IMR-90 (cell line): ENCODE results near the gene STOX2. TPM values are rescaled to one million over a fixed set of nuclear protein-coding genes. Genes with fewer than 3 reads are reported as not detected.

ENCODE experiments used
- ATAC-seq: fragments of 200-7000 bp; cut with Tn5 transposase; 2 replicates; pipeline ENCODE4 v1.9.1; 2020; ENCODE audit warnings: low read depth, mild to moderate bottlenecking, moderate library complexity
- BruUV-seq: library from RNA; stranded (reverse); fragments of 400-500 nt; replicated peaks from 2 replicates; lab custom pipeline; 2021; lab: Mats Ljungman, UMichigan
- CTCF ChIA-PET: fragments of 300-600 bp; formaldehyde crosslinking; extraction: SDS; loops from one replicate; lab custom pipeline; 2021; ENCODE audit warnings: antibody characterized with exemption; lab: Yijun Ruan, JAX
- POLR2A ChIA-PET: fragments of 300-600 bp; sonication (Branson Sonifier 250); formaldehyde crosslinking; loops from one replicate; lab custom pipeline; 2022; ENCODE audit warnings: antibody characterized with exemption; ENCODE audit not compliant: unreplicated experiment; lab: Charles Lee
- DNase-seq: peaks from one replicate; pipeline ENCODE4 v3.0.0; 2013
- H2AFZ ChIP-seq: replicated peaks from 2 replicates; pipeline ENCODE3; 2013; ENCODE audit warnings: low read length, mild to moderate bottlenecking; ENCODE audit not compliant: poor library complexity
- H2AK5ac ChIP-seq: 2 replicates; pipeline ENCODE4 v1.6.1; 2013; ENCODE audit warnings: low read depth, low read length, inconsistent platforms
- H2AK9ac ChIP-seq: replicated peaks from 2 replicates; pipeline ENCODE3; 2013; ENCODE audit warnings: mild to moderate bottlenecking, low read depth, low read length, moderate library complexity; ENCODE audit not compliant: poor library complexity
- H2BK120ac ChIP-seq: 2 replicates; pipeline ENCODE4 v1.6.1; 2013; ENCODE audit warnings: low read depth, low read length, inconsistent platforms
- H2BK15ac ChIP-seq: 3 replicates; pipeline ENCODE4 v1.6.1; 2013; ENCODE audit warnings: low read depth, low read length, inconsistent platforms
- H2BK20ac ChIP-seq: 2 replicates; pipeline ENCODE4 v1.6.1; 2013; ENCODE audit warnings: low read depth, mild to moderate bottlenecking, inconsistent platforms, low read length, moderate library complexity
- H2BK5ac ChIP-seq: 2 replicates; pipeline ENCODE4 v1.6.1; 2013; ENCODE audit warnings: mild to moderate bottlenecking, low read depth, low read length, inconsistent platforms; ENCODE audit not compliant: poor library complexity, severe bottlenecking
- H3K14ac ChIP-seq: replicated peaks from 2 replicates; pipeline ENCODE4 v1.6.1; 2013; ENCODE audit warnings: low read depth, low read length, inconsistent platforms
- H3K18ac ChIP-seq: 2 replicates; pipeline ENCODE4 v1.6.1; 2013; ENCODE audit warnings: low read depth, low read length, control low read depth
- H3K23ac ChIP-seq: 2 replicates; pipeline ENCODE4 v1.6.1; 2013; ENCODE audit warnings: low read depth, low read length, inconsistent platforms
- H3K27ac ChIP-seq: 2 replicates; pipeline ENCODE4 v1.5.1; 2013; ENCODE audit warnings: mild to moderate bottlenecking, control low read depth, low read length; ENCODE audit not compliant: insufficient read depth
- H3K27me3 ChIP-seq: 2 replicates; pipeline ENCODE4 v1.6.1; 2013; ENCODE audit warnings: low read length; ENCODE audit not compliant: control insufficient read depth, insufficient read depth
- H3K36me3 ChIP-seq: 2 replicates; pipeline ENCODE4 v1.6.1; 2013; ENCODE audit warnings: low read length, mixed read lengths; ENCODE audit not compliant: control insufficient read depth, insufficient read depth
- H3K4ac ChIP-seq: 2 replicates; pipeline ENCODE4 v1.6.1; 2013; ENCODE audit warnings: low read depth, low read length, inconsistent platforms
- H3K4me1 ChIP-seq: 2 replicates; pipeline ENCODE4 v1.6.1; 2013; ENCODE audit warnings: low read length, mixed read lengths; ENCODE audit not compliant: control insufficient read depth, insufficient read depth
- H3K4me2 ChIP-seq: 2 replicates; pipeline ENCODE4 v1.6.1; 2013; ENCODE audit warnings: low read depth, mild to moderate bottlenecking, control low read depth, low read length, moderate library complexity
- H3K4me3 ChIP-seq: 2 replicates; pipeline ENCODE4 v1.5.1; 2013; ENCODE audit warnings: low read depth, mild to moderate bottlenecking, control low read depth, low read length, moderate library complexity; ENCODE audit not compliant: insufficient read depth
- H3K56ac ChIP-seq: 2 replicates; pipeline ENCODE4 v1.6.1; 2013; ENCODE audit warnings: low read length, inconsistent platforms; ENCODE audit not compliant: insufficient read depth; ENCODE audit errors: extremely low read depth
- H3K79me1 ChIP-seq, 2 experiments: 2 replicates each; pipeline ENCODE4 v1.6.1; 2013; ENCODE audit warnings: low read length in 2 of 2, inconsistent platforms in 1 of 2, low read depth in 1 of 2
- H3K9ac ChIP-seq: 2 replicates; pipeline ENCODE4 v1.6.1; 2013; ENCODE audit warnings: low read depth, low read length, control low read depth
- H3K9me1 ChIP-seq: 2 replicates; pipeline ENCODE4 v1.6.1; 2013; ENCODE audit warnings: low read length, inconsistent platforms; ENCODE audit not compliant: insufficient read depth
- H3K9me3 ChIP-seq: 2 replicates; pipeline ENCODE4 v1.6.1; 2013; ENCODE audit warnings: low read length; ENCODE audit not compliant: control insufficient read depth, insufficient read depth
- H4K20me1 ChIP-seq: 2 replicates; pipeline ENCODE4 v1.6.1; 2013; ENCODE audit warnings: low read length, inconsistent platforms; ENCODE audit not compliant: insufficient read depth
- H4K5ac ChIP-seq: 2 replicates; pipeline ENCODE4 v1.6.1; 2013; ENCODE audit warnings: mild to moderate bottlenecking, low read depth, low read length, control low read depth
- H4K8ac ChIP-seq, 2 experiments: 2 replicates each; pipeline ENCODE4 v1.6.1; 2013; ENCODE audit warnings: low read depth in 2 of 2, low read length in 2 of 2, control low read depth in 1 of 2, inconsistent platforms in 1 of 2
- H4K91ac ChIP-seq: 2 replicates; pipeline ENCODE4 v1.6.1; 2013; ENCODE audit warnings: low read depth, low read length, inconsistent platforms; ENCODE audit not compliant: insufficient read depth
- CHD1 ChIP-seq: IDR thresholded peaks from 2 replicates; pipeline ENCODE4 v1.6.1; 2012; ENCODE audit warnings: low read depth, low read length, improper control_type of control experiment
- NFE2L2 ChIP-seq: fragments of 150-350 bp; IDR thresholded peaks from 2 replicates; pipeline ENCODE4 v1.6.1; 2016; ENCODE audit warnings: low read depth, mild to moderate bottlenecking, low read length
- RAD21 ChIP-seq: IDR thresholded peaks from 2 replicates; pipeline ENCODE4 v1.6.1; 2012; ENCODE audit warnings: low read length, improper control_type of control experiment
- WGBS, 2 experiments: methylation state at CpG; one replicate each; pipeline versions ENCODE4 v1.1.5 to v1.1.7; 2013; ENCODE audit warnings: missing lambda C conversion rate in 2 of 2; ENCODE audit not compliant: insufficient read length in 1 of 2; ENCODE audit errors: extremely low coverage in 2 of 2; 5-methylcytosine and 5-hydroxymethylcytosine counted together
- dilution Hi-C: fragments of 300-500 bp; cut with HindIII; formaldehyde crosslinking; loops from one replicate; pipeline ENCODE4 v1.14.3; 2018; ENCODE audit warnings: low sequenced_read_pairs; ENCODE audit not compliant: unreplicated experiment
- in situ Hi-C: fragments of 300-500 bp; cut with MboI; formaldehyde crosslinking; loops from 3 replicates; pipeline ENCODE4 v1.14.3; 2019; ENCODE audit warnings: low sequenced_read_pairs, inconsistent platforms, mixed read lengths
- intact Hi-C: fragments of 100-400 bp; cut with micrococcal nuclease; formaldehyde crosslinking; loops from 2 replicates; pipeline ENCODE4 v1.10.0; 2022
- polyA plus RNA-seq, 3 experiments: library from polyadenylated mRNA; depleted of rRNA; stranded (reverse); fragments of >200 nt; gene quantifications; 2 replicates each; pipeline ENCODE4 v1.2.3, GENCODE V29; 2012; ENCODE audit warnings: low replicate concordance in 1 of 3
- total RNA-seq: library from RNA; depleted of rRNA; stranded (reverse); fragments of >200 nt; gene quantifications from 2 replicates; pipeline ENCODE4 v1.2.3, GENCODE V29; 2012
- TF ChIP-seq, protein P1 (sequence below): fragments of 150-350 bp; IDR thresholded peaks from 2 replicates; pipeline ENCODE4 v1.6.1; 2016; ENCODE audit warnings: low read depth, mild to moderate bottlenecking, low read length, moderate library complexity, borderline replicate concordance
- TF ChIP-seq, protein P2 (sequence below): conservative IDR thresholded peaks from 2 replicates; pipeline ENCODE4 v1.5.1; 2012; ENCODE audit warnings: mild to moderate bottlenecking, low read depth, low read length, improper control_type of control experiment

STOX2 gene
- total and polyA plus RNA-seq, 2 of the 4 experiments (the other 2 are of a cell fraction), result 1.1 to 5.4 TPM

DNA sequence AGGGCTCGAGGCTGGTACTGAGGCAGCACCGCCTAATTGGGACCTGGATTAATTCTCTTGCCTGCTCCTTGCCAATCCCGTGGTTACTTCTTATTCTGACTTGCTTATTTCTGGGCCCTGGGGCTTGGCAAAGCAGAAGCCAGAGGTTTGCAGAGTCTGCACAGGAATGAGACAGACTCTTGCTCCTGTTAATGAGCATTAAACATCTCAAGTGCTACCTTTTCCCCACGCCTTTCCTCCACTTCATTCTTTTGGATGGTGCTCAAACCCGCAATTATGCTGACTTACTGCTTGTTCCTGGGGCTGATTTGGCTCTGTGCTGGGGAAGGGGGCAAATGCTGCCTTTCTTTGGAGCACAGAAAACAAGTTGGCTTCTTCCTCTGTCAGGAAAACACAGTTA, 16.5 kb upstream of the STOX2 start:
- H3K27ac ChIP-seq, result no peak overlapping the region
- H2AK9ac ChIP-seq, result no peak overlapping the region
- H3K27me3 ChIP-seq, result no peaks in the 10 kb centered on the region; the same call in 1 of the 2 replicates
- H2BK5ac ChIP-seq, result no peak overlapping the region
- no peaks in the 10 kb centered on the region for H3K9me3 ChIP-seq
- no peak overlapping the region for H3K18ac ChIP-seq
- H2AFZ ChIP-seq, result no peak overlapping the region
- no TSS peak for BruUV-seq
- no peaks in the 10 kb centered on the region for H3K9me1 ChIP-seq
- H4K91ac ChIP-seq, result no peak overlapping the region
- no peak overlapping the region for H3K4me3 ChIP-seq
- no peak overlapping the region for H4K8ac ChIP-seq
- no peak overlapping the region for H3K23ac ChIP-seq
- no peak overlapping the region for H2AK5ac ChIP-seq
- CTCF ChIA-PET, result no interaction called here
- WGBS, 2 experiments, result 50% methylated on average over 2 of the region's 5 CpGs; no CpG with 5 or more reads in 1 of the 2 experiments
- H3K14ac ChIP-seq, result no peak overlapping the region
- no peak overlapping the region for H3K9ac ChIP-seq
- no peak for ATAC-seq
- no peak overlapping the region for H3K56ac ChIP-seq
- H2BK120ac ChIP-seq, result no peak overlapping the region
- no peak for DNase-seq
- H3K4me2 ChIP-seq, result no peak overlapping the region
- H3K79me1 ChIP-seq, result no peaks in the 10 kb centered on the region
- no peak overlapping the region for H4K5ac ChIP-seq
- no peaks in the 10 kb centered on the region for H3K36me3 ChIP-seq
- TF ChIP-seq, protein P1, sequence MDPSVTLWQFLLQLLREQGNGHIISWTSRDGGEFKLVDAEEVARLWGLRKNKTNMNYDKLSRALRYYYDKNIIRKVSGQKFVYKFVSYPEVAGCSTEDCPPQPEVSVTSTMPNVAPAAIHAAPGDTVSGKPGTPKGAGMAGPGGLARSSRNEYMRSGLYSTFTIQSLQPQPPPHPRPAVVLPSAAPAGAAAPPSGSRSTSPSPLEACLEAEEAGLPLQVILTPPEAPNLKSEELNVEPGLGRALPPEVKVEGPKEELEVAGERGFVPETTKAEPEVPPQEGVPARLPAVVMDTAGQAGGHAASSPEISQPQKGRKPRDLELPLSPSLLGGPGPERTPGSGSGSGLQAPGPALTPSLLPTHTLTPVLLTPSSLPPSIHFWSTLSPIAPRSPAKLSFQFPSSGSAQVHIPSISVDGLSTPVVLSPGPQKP, result no peak
- TF ChIP-seq CHD1 (no peak), RAD21 (no peak), NFE2L2 (no peak)
- TF ChIP-seq, protein P2, sequence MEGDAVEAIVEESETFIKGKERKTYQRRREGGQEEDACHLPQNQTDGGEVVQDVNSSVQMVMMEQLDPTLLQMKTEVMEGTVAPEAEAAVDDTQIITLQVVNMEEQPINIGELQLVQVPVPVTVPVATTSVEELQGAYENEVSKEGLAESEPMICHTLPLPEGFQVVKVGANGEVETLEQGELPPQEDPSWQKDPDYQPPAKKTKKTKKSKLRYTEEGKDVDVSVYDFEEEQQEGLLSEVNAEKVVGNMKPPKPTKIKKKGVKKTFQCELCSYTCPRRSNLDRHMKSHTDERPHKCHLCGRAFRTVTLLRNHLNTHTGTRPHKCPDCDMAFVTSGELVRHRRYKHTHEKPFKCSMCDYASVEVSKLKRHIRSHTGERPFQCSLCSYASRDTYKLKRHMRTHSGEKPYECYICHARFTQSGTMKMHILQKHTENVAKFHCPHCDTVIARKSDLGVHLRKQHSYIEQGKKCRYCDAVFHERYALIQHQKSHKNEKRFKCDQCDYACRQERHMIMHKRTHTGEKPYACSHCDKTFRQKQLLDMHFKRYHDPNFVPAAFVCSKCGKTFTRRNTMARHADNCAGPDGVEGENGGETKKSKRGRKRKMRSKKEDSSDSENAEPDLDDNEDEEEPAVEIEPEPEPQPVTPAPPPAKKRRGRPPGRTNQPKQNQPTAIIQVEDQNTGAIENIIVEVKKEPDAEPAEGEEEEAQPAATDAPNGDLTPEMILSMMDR, result no peak
- H3K4me1 ChIP-seq, result peaks cover 2% of the 10 kb centered on the region; the same call in 1 of the 2 replicates
- no peak overlapping the region for H2BK20ac ChIP-seq
- intact Hi-C loops, result no loop called here
- in situ Hi-C loops, result no loop called here
- dilution Hi-C loops, result no loop called here
- POLR2A ChIA-PET, result no interaction called here
- H3K4ac ChIP-seq, result no peak overlapping the region
- H2BK15ac ChIP-seq, result no peak overlapping the region
- H4K20me1 ChIP-seq, result no peaks in the 10 kb centered on the region
